Keratinocyte (primary cell): ENCODE data around the gene SND1. TPM values are rescaled to one million over a fixed set of nuclear protein-coding genes. Genes with fewer than 3 reads are reported as not detected.

ENCODE experiments used
- DNase-seq: peaks from one replicate; pipeline ENCODE4 v3.0.0-alpha.2; 2011; ENCODE audit warnings: low read depth, missing footprints, low spot score
- FAIRE-seq: peaks from 2 replicates; lab custom pipeline; 2011; peaks lifted over from hg19 to GRCh38; lab: Jason Lieb, UNC
- H2AFZ ChIP-seq: 2 replicates; pipeline ENCODE4 v1.6.0; 2012; ENCODE audit warnings: low read length, control low read depth, inconsistent platforms; ENCODE audit not compliant: control insufficient read depth
- H3K27ac ChIP-seq: 2 replicates; pipeline ENCODE4 v1.5.1; 2011; ENCODE audit warnings: low read length; ENCODE audit not compliant: control insufficient read depth, insufficient read depth
- H3K27me3 ChIP-seq: 3 replicates; pipeline ENCODE4 v1.6.0; 2011; ENCODE audit warnings: low read length; ENCODE audit not compliant: control insufficient read depth, insufficient read depth; ENCODE audit errors: extremely low read depth
- H3K36me3 ChIP-seq, 2 experiments: 2 replicates in 1 of 2; 3 replicates in 1 of 2; pipeline ENCODE4 v1.5.1; 2011; ENCODE audit warnings: low read length in 2 of 2, mild to moderate bottlenecking in 1 of 2; ENCODE audit not compliant: control insufficient read depth in 2 of 2, insufficient read depth in 2 of 2; ENCODE audit errors: extremely low read depth in 1 of 2
- H3K4me1 ChIP-seq: 3 replicates; pipeline ENCODE4 v1.5.1; 2011; ENCODE audit warnings: low read length; ENCODE audit not compliant: control insufficient read depth, insufficient read depth; ENCODE audit errors: extremely low read depth
- H3K4me2 ChIP-seq: 3 replicates; pipeline ENCODE4 v1.6.0; 2011; ENCODE audit warnings: low read depth, low read length; ENCODE audit not compliant: control insufficient read depth, insufficient read depth; ENCODE audit errors: extremely low read depth
- H3K4me3 ChIP-seq, 3 experiments: fragments of 200-600 bp in 1 of 3; sonication (generic) in 1 of 3; 2 replicates in 2 of 3; 3 replicates in 1 of 3; pipeline ENCODE4 v1.5.1; 2011 to 2016; ENCODE audit warnings: low read length in 3 of 3, mild to moderate bottlenecking in 3 of 3, control low read depth in 2 of 3, inconsistent platforms in 1 of 3, low read depth in 1 of 3, mixed read lengths in 1 of 3, mixed run types in 1 of 3, moderate library complexity in 1 of 3; ENCODE audit not compliant: control insufficient read depth in 2 of 3, insufficient read depth in 2 of 3; ENCODE audit errors: extremely low read depth in 1 of 3
- H3K79me2 ChIP-seq: 2 replicates; pipeline ENCODE4 v1.6.0; 2012; ENCODE audit warnings: low read length; ENCODE audit not compliant: control insufficient read depth, insufficient read depth
- H3K9ac ChIP-seq: 3 replicates; pipeline ENCODE4 v1.6.0; 2011; ENCODE audit warnings: low read length; ENCODE audit not compliant: control insufficient read depth, insufficient read depth; ENCODE audit errors: extremely low read depth
- H3K9me1 ChIP-seq: 3 replicates; pipeline ENCODE4 v1.6.0; 2011; ENCODE audit warnings: low read length; ENCODE audit not compliant: control insufficient read depth, insufficient read depth; ENCODE audit errors: extremely low read depth
- H3K9me3 ChIP-seq: 2 replicates; pipeline ENCODE4 v1.5.1; 2012; ENCODE audit warnings: low read depth, low read length; ENCODE audit not compliant: control insufficient read depth
- H4K20me1 ChIP-seq: 3 replicates; pipeline ENCODE4 v1.6.0; 2011; ENCODE audit warnings: low read length; ENCODE audit not compliant: control insufficient read depth, insufficient read depth; ENCODE audit errors: extremely low read depth
- CTCF ChIP-seq, 3 experiments: IDR thresholded peaks in 1 of 3; conservative IDR thresholded peaks in 1 of 3; optimal IDR thresholded peaks in 1 of 3; 2 replicates in 2 of 3; 3 replicates in 1 of 3; pipeline versions ENCODE3 to v1.5.1; 2011; ENCODE audit warnings: low read length in 3 of 3, mild to moderate bottlenecking in 3 of 3, moderate library complexity in 2 of 3, control low read depth in 1 of 3, inconsistent platforms in 1 of 3; ENCODE audit not compliant: insufficient read depth in 2 of 3; ENCODE audit errors: extremely low read depth in 1 of 3
- EZH2 ChIP-seq: IDR thresholded peaks from one replicate; pipeline ENCODE4 v1.6.1; 2012; ENCODE audit warnings: inconsistent platforms, mild to moderate bottlenecking, low read length, moderate library complexity
- dilution Hi-C: fragments of 300-500 bp; cut with MboI; formaldehyde crosslinking; loops from one replicate; pipeline ENCODE4 v1.7.0; 2020; ENCODE audit warnings: low sequenced_read_pairs; ENCODE audit not compliant: extremely low pct_ligation_motif_present
- polyA plus RNA-seq, 5 experiments: library from polyadenylated mRNA; depleted of rRNA in 3 of 5; stranded (reverse) in 3 of 5; stranded (forward) in 1 of 5; unstranded in 1 of 5; fragments of >200 nt; gene quantifications; 1 replicate in 1 of 5; 2 replicates in 3 of 5; 3 replicates in 1 of 5; pipeline versions ENCODE4 v1.2.1 to v1.2.3, GENCODE V29; 2011 to 2012; ENCODE audit warnings: missing spikeins in 2 of 5, low read depth in 1 of 5, low replicate concordance in 1 of 5

SND1 gene
- polyA plus RNA-seq, 1 donor (not counting 4 experiments of a cell fraction or from before 2014, with no cell fraction given), result 140 TPM

GRCh38 chr7:128131731-128132130, 479.7 kb downstream of the SND1 start:
- Histone ChIP-seq H2AFZ (no peak overlapping the region), H3K9me1 (no peaks in the 10 kb centered on the region), H3K4me3 (no peak overlapping the region), H3K36me3 (no peaks in the 10 kb centered on the region), H3K9me3 (no peaks in the 10 kb centered on the region), H3K4me2 (no peak overlapping the region), H3K79me2 (no peaks in the 10 kb centered on the region), H4K20me1 (no peaks in the 10 kb centered on the region), H3K9ac (no peak overlapping the region), H3K27me3 (peaks cover 38% of the 10 kb centered on the region), H3K4me1 (peaks cover 8% of the 10 kb centered on the region), H3K27ac (no peak overlapping the region)
- FAIRE-seq (no peak), DNase-seq (no peak)
- dilution Hi-C loops, result no loop called here
- no peak for TF ChIP-seq CTCF (optimal IDR thresholded peaks at IDR 0.05 in 1 of 3, IDR thresholded peaks at IDR 0.05 in 1 of 3, conservative IDR thresholded peaks at IDR 0.05 in 1 of 3; ENCODE audit: extremely low read depth in 1 of 3, insufficient read depth in 2 of 3, low read length in 3 of 3)
- no peak for TF ChIP-seq EZH2

- no peak for FAIRE-seq
- TF ChIP-seq EZH2 (no peak), CTCF (optimal IDR thresholded peaks at IDR 0.05 in 1 of 3, IDR thresholded peaks at IDR 0.05 in 1 of 3, conservative IDR thresholded peaks at IDR 0.05 in 1 of 3; ENCODE audit: extremely low read depth in 1 of 3, insufficient read depth in 2 of 3, low read length in 3 of 3) (no peak)
- Histone ChIP-seq H3K9me1 (no peaks in the 10 kb centered on the region), H3K4me2 (no peak overlapping the region), H2AFZ (no peak overlapping the region), H3K36me3 (no peaks in the 10 kb centered on the region), H3K27ac (no peak overlapping the region), H3K9ac (no peak overlapping the region), H3K79me2 (no peaks in the 10 kb centered on the region), H3K4me1 (peaks cover 8% of the 10 kb centered on the region), H3K9me3 (no peaks in the 10 kb centered on the region), H3K27me3 (peaks cover 43% of the 10 kb centered on the region), H3K4me3 (no peak overlapping the region), H4K20me1 (no peaks in the 10 kb centered on the region)
- DNase-seq, result no peak
- dilution Hi-C loops, result no loop called here
These were observed 480.6 kb downstream of the SND1 start for GRCh38 chr7:128132426-128133069.
